Suppressor macrophage treated with lipopolysaccharide for 1 hour (primary cell): ENCODE results near the gene SLC2A6.
A peak's percentile ranks its signal among the peaks of the same experiment; 100 is the strongest.

ENCODE experiments used
- DNase-seq, 3 donors: peaks; one replicate each; pipeline ENCODE4 v3.0.0-alpha.2; 2020 to 2022

SLC2A6 gene, protein sequence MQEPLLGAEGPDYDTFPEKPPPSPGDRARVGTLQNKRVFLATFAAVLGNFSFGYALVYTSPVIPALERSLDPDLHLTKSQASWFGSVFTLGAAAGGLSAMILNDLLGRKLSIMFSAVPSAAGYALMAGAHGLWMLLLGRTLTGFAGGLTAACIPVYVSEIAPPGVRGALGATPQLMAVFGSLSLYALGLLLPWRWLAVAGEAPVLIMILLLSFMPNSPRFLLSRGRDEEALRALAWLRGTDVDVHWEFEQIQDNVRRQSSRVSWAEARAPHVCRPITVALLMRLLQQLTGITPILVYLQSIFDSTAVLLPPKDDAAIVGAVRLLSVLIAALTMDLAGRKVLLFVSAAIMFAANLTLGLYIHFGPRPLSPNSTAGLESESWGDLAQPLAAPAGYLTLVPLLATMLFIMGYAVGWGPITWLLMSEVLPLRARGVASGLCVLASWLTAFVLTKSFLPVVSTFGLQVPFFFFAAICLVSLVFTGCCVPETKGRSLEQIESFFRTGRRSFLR

DNA sequence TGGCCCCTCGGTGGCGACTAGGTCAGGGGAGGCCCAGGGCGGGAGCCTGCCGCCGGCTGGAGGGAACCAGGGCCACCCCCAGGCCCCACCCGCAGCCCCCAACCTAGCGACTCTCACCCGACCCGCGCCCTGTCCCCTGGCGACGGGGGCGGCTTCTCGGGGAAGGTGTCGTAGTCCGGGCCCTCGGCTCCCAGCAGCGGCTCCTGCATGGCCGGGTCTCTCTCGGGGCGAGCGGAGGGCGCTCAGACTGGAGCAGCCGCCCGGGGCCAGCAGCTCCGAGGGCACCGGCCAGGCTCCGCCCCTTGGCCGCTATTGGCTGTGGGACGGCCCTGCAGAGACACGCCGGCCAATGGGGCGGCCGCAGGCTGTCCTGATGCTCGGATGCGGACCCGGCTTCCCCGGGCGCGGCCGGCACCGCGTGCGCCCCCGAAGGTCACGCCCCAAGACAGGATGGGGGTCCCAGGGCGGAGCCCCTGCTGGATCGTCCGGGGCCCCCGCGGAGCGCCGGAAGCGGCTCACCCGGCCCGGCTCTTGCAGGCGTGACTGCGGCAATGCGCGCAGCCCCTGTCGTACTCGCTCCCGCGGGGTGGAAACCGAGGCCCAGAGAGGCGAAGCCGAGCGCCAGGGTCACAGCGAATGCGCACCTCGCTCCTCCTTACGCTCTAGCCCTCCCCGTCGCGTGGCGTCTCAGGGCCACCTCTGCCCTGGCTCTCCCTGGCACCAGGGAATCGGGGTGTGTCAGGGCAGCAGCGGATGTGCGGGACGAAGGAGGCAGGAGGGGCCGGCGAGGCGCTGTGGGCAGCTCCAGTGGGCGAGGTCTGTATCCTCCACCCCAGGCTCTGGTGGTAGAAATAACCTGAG, at the start of gene SLC2A6:
Gene SLC2A6, minus strand, starts transcription at position 249 of the 861 bp plus-strand sequence. Its CDS starts 40 bp downstream, at position 209.
- DNase-seq: peak; percentile 91 to 96 (median 92)

DNA sequence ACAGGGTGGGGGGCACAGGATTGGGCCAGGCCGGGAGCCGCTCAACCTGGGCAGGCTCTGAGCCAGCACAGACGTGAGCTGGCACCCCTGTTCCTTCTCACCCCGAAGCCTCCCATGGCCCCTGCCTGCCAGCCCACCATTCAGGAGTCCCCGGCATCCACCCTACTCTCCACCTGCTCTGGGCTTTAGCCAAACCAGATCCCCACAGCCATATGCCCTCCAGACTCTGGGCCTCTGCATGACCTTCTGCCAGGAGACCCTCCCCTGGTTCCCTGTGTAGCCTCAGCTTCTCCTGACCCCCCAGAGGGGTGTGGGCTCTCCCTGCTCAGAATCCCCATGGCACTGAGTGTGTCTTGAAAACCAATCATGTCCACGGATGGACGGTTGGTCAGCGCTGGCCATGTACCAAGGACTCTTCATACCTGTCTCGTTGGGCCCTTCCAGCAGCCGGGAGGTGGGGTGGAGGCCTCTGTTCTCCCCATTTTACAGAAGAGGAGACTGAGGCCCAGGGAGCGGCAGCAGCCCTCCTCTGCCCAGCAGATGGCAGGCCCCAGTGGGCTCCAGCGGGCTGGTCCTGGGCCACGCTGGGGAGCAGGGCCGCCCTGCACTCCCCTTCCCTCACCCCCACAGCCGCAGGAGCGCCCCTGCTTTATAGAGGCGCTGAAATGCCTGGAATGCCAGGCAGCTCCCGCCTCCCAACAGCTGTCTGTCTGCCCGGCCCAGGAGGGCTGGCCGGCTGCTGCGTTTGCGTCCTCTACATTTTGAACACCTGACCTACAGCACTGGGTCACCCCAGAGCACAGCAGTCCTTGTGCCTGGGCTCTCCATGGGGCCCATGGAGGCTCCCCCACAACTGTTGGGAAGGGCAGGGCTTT, 49.3 kb upstream of the SLC2A6 start:
- no peak for DNase-seq

- no peak for DNase-seq
Observed at GRCh38 chr9:133527444-133527920, 48.6 kb upstream of the SLC2A6 start.

- no peak for DNase-seq
Observed at GRCh38 chr9:133526721-133527321, 47.9 kb upstream of the SLC2A6 start.

- DNase-seq: no peak
Observed at GRCh38 chr9:133525677-133526076, 46.8 kb upstream of the SLC2A6 start.

- DNase-seq: no peak
Observed at GRCh38 chr9:133524679-133525228, 45.9 kb upstream of the SLC2A6 start, which contains the start of gene MYMK. Gene MYMK (minus strand): TSS chr9:133524959. CDS start chr9:133524844, 115 bp downstream.

DNA sequence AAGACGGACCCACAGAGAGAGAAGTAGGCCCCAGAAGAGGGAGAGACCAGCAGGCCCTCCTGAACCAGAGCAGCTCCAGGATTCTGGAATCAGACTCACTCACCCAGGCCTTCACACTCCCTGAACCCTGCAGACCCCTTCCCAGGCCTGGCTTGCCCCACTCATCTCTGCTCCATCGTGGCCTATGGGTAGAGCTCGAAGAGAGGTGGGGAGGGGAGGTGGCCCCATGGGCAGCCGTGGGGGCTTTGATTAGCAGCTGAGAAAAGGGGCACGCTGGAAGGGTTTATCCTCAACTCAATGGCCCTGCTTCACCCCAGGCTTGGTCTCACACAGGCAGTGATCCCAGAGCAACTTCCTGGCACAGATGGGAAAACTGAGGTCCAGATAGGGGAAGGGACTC, 45.2 kb upstream of the SLC2A6 start:
- DNase-seq: no peak

DNA sequence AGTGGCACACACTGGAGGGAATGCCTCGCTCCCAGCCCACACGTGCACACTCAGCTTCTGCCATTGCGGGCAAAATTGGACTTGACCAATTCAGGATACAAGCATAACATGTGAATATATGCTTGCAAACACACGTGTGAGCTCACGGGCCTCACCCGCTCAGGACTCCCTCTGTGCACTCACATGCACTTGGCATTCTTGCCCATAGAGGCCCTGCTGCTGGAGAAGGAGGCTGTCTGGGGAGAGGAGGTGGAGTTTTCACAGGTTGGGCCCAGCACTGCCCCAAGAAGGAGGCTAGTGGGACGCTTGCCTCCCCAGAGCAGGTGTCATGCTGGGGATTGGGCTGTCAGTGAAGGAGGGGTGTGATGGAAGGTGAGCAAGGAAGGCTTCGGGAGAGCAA, 44.2 kb upstream of the SLC2A6 start:
- DNase-seq: no peak

- DNase-seq: no peak
Observed at GRCh38 chr9:133522073-133522910, 43.4 kb upstream of the SLC2A6 start.

DNA sequence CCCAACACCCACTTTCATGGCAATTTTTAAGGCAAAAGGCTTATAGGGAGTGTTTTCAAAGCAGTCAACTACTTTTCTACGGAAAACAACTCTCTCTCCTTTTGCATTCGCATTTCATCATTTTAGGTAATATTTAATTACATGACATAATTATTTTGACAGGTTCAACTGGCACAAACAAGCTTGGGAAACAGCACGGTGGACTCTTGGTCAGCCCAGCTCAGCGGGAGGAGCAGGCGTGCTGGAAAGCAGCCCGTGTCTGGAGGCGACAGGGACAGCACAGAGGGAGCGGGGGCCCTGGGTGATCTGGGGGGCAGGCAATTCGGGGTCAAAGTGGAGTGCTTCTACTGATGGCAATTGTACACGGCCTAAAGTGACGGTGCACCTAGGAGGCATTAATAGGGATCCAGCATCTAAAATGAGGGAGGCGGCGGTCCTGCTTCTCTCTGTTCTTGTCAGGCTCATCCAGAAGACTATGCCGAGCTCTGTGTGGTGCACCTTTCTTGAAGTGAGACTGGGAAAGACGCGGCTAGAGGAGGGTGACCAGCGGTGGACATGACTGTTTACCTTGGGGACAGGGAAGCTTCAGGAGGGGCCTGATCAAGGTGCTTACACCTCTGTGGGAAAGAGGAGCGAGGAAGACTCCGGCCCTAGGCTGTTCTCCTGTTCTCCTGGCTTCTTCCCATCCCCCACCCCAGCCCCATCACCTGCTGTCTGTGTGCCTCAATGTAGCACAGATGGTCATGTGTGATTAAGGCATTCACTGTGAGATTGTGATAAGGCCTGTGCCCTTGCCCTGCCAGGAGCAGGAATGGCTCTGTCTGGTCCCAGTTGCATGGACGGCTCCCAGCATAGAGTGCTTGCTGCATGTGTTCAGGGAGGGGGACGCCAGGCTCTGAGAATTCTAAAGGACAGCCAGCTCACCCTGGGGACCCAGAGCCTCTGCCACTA, 42.5 kb upstream of the SLC2A6 start:
- no peak for DNase-seq

GRCh38 chr9:133520121-133520835, 41.4 kb upstream of the SLC2A6 start:
- no peak for DNase-seq

DNA sequence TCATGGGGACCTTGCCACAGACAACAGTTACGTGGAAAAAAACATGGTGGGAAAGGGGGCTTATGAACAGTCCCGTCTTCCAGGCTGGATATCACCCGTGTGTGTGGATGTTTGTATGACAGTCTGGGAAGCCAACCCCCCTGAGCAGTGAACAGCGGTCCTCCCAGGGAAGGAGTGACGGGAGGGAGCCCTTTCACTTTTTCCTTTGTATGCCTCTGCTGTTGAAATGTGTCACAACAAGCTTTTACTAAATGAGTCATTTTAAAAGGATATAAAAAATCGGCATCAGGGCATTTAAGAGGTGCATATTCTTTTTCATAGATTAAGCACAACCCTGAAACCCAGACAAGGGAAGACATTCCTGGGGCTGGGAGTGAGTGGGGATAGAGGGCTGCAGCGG, 40.8 kb upstream of the SLC2A6 start:
- DNase-seq: no peak

DNA sequence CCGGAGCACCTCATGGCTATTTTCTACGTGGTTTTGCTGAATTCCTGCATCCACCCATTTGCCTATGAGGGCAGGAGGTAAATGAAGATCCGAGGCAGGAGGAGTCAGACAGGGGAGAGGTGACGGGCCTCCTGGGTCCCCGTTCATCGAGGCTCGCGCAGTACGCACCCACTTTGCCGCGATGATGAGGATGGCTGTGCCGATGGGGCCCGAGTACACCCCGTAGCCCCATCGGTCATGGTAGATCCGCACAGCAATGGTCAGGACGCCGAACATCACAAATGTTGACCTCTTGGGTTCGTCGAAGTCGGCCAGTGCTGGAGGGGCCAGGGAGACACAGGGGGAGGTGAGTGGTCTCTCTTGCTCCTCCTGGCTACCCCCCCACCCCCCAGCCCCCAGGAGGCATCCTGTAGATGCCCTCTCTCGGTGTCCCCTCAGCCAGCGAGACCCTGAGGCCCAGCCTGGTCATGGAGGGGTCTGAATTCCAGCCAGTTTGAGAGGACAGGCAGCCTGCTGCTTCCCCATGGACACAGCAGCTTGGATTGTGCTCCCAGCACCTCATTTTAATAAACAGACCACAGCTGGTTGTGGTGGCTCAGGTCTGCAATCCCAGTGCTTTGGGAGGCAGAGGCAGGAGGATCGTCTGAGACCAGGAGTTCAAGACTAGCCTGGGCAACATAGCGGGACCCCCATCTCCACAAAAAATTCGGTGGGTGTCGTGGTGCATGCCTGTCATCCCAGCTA, 40.0 kb upstream of the SLC2A6 start:
- no peak for DNase-seq

GRCh38 chr9:133518200-133518599, 39.3 kb upstream of the SLC2A6 start:
- DNase-seq: no peak

DNA sequence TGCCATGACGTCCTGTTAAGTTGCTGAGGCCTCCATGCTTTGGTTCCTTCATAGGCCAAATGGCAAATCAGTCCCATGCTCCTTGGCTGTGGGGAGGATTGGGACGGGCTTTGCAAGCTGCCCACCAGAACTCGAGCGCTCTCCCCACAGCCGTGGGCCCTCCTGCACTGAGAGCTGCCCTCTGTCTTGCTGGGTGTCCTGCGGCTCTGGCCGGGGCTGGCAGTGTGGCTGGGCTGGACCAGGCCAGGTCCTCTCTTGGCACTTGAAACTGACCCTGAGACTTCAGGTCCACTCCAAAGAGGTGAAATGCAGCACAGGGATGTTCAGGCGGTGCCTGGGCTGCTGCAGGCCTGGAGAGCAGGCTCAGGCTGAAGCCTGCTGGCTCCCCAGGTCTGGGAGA, 38.8 kb upstream of the SLC2A6 start:
- DNase-seq: no peak

DNA sequence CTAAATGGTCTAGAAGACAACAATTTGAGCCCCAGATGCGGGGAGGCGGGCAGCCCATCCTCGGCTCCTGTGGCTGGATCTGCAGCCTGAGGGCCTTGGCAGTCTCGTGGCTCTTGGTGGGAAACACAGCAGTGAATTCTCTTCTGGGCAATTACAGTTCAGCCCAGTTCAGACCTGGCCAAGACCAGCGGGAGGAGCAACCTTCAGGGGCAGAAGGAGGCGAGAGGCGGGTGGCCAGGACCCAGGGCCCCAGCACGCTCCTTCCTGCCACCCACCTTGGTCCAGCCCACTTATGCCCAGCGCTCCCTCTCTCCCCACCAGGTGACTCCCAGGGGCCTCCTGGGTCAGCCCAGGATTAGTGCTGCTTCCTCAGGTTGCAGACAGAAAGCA, 38.1 kb upstream of the SLC2A6 start:
- no peak for DNase-seq

- DNase-seq: no peak
Observed at GRCh38 chr9:133516256-133516960, 37.5 kb upstream of the SLC2A6 start.
